Psoas muscle (tissue), 8 donors: Measurements from ENCODE around the gene EIF5A. TPM values are rescaled to one million over a fixed set of nuclear protein-coding genes. Genes with fewer than 3 reads are reported as not detected.

Experiments used
- ATAC-seq, 4 donors: fragments of 200-7000 bp; cut with Tn5 transposase; one replicate each; pipeline ENCODE4 v1.9.1; 2020; ENCODE audit warnings: moderate library complexity in 3 of 4, mild to moderate bottlenecking in 2 of 4
- DNase-seq, 2 donors: peaks; one replicate each; pipeline ENCODE4 v3.0.0-alpha.2; 2020
- H3K27ac ChIP-seq: fragments of 200-600 bp; one replicate; pipeline ENCODE4 v1.8.0; 2022
- H3K27me3 ChIP-seq, 3 donors: fragments of 200-600 bp in 1 of 3; one replicate each; pipeline versions ENCODE4 v1.6.1 to v1.8.0; 2013 to 2022; ENCODE audit warnings: low read length in 2 of 3, mild to moderate bottlenecking in 2 of 3, moderate library complexity in 1 of 3; ENCODE audit not compliant: insufficient read depth in 3 of 3
- H3K36me3 ChIP-seq, 2 donors: fragments of 200-600 bp in 1 of 2; one replicate each; pipeline versions ENCODE4 v1.6.1 to v1.8.0; 2013 to 2022; ENCODE audit warnings: low read depth in 1 of 2, mild to moderate bottlenecking in 1 of 2, moderate library complexity in 1 of 2; ENCODE audit not compliant: insufficient read depth in 1 of 2
- H3K4me1 ChIP-seq: fragments of 200-600 bp; one replicate; pipeline ENCODE4 v1.8.0; 2022
- H3K4me3 ChIP-seq: fragments of 200-600 bp; one replicate; pipeline ENCODE4 v1.8.0; 2022; ENCODE audit warnings: mild to moderate bottlenecking
- H3K9me3 ChIP-seq: fragments of 200-600 bp; one replicate; pipeline ENCODE4 v1.8.0; 2022
- WGBS, 3 donors: extraction: QIAGEN DNeasy Blood & Tissue Kit; methylation state at CpG; one replicate each; pipeline versions ENCODE4 v1.1.6 to v1.1.7; 2013; 5-methylcytosine and 5-hydroxymethylcytosine counted together
- intact Hi-C, 2 donors: fragments of 100-400 bp; cut with DNase I; formaldehyde crosslinking; loops; one replicate each; pipeline versions ENCODE4 v1.11.0 to v1.14.2; 2022
- polyA plus RNA-seq, 3 donors: library from polyadenylated mRNA; stranded (reverse); fragments of 200-250 nt; gene quantifications; one replicate each; pipeline ENCODE4 v1.2.3, GENCODE V29; 2013
- total RNA-seq, 4 donors: library from RNA; stranded (reverse); fragmentation: NEBNext Ultra II Directional in 2 of 4; extraction: Animal tissue kit (Norgen Biotek cat#: 25700) in 2 of 4; gene quantifications; one replicate each; pipeline versions ENCODE4 v1.2.1 to v1.2.4, GENCODE V29; 2021 to 2023
- TF ChIP-seq, protein P1 (sequence below): fragments of 200-600 bp; IDR thresholded peaks from one replicate; pipeline ENCODE4 v1.8.0; 2022; ENCODE audit warnings: antibody characterized with exemption
- donor health status: healthy with polysubstance abuse.
- donor health status: DM: no; HTN: no; CAD: no; lungs with moderate emphysema.
- donor health status: Bipolar disorder and iron deficiency.
- donor health status: healthy.
- donor health status: DM: yes; HTN: yes; CAD: no.
- donor health status: DM: no; HTN: no; CAD: no.
- donor health status: DM: no; HTN: no; CAD: no.
- donor health status: DM: yes; HTN: yes; CAD: no.

Gene EIF5A
- total and polyA plus RNA-seq, 7 donors, result 293 to 1,107 (median 518) TPM

GRCh38 chr17:7293816-7294613 is 13.4 kb upstream of the EIF5A start:
- H3K9me3 ChIP-seq, result no peaks in the 10 kb centered on the region
- ATAC-seq (no peak), DNase-seq (no peak)
- peak overlapping the region; percentile 58 for H3K4me3 ChIP-seq
- H3K36me3 ChIP-seq, result no peaks in the 10 kb centered on the region
- H3K27ac ChIP-seq, result peak overlapping the region; percentile 91
- WGBS, 3 donors, result 4 to 7% (median 6%) methylated on average over 28 to 75 of the region's 75 CpGs
- H3K4me1 ChIP-seq, result peaks cover 40% of the 10 kb centered on the region
- H3K27me3 ChIP-seq, result peaks cover 0 to 9% (median 0%) of the 10 kb centered on the region in 3 donors
- intact Hi-C loops, result no loop called here
- TF ChIP-seq, protein P1, sequence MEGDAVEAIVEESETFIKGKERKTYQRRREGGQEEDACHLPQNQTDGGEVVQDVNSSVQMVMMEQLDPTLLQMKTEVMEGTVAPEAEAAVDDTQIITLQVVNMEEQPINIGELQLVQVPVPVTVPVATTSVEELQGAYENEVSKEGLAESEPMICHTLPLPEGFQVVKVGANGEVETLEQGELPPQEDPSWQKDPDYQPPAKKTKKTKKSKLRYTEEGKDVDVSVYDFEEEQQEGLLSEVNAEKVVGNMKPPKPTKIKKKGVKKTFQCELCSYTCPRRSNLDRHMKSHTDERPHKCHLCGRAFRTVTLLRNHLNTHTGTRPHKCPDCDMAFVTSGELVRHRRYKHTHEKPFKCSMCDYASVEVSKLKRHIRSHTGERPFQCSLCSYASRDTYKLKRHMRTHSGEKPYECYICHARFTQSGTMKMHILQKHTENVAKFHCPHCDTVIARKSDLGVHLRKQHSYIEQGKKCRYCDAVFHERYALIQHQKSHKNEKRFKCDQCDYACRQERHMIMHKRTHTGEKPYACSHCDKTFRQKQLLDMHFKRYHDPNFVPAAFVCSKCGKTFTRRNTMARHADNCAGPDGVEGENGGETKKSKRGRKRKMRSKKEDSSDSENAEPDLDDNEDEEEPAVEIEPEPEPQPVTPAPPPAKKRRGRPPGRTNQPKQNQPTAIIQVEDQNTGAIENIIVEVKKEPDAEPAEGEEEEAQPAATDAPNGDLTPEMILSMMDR, result no peak

- H3K27ac ChIP-seq, result peak within 1 kb of the TSS; percentile 91
- WGBS, 3 donors, result 2 to 6% (median 2%) methylated on average over 18 to 57 of the region's 57 CpGs
- intact Hi-C loops, result loop anchor here in 1 of 2 donors (5.0 kb wide), 1 partner anchor 247 kb away; no protein-coding TSS in a partner anchor
Observed at GRCh38 chr17:7294614-7295153, 12.7 kb upstream of the EIF5A start, which contains the start of gene YBX2. YBX2 (minus strand) TSS chr17:7294639; CDS start chr17:7294500, 139 bp downstream.

GRCh38 chr17:7295230-7296180 is 11.9 kb upstream of the EIF5A start:
- 67 to 69% (median 69%) methylated on average over 38 to 42 of the region's 42 CpGs for WGBS, 3 donors
- TF ChIP-seq, protein P1, result no peak
- peak overlapping the region; percentile 91 for H3K27ac ChIP-seq
- intact Hi-C loops, result loop anchor here (1.0 to 5.0 kb wide), 5 partner anchors 15 to 248 kb away; partner anchors contain the start of genes ELP5 (in 1 of the 2) and SLC2A4 (in 1 of the 2)
- ATAC-seq (peak in 1 of 4 donors; percentile 10), DNase-seq (no peak)
- H3K27me3 ChIP-seq, result peaks cover 0 to 9% (median 0%) of the 10 kb centered on the region in 3 donors
- H3K4me3 ChIP-seq, result peak overlapping the region; percentile 58
- no peaks in the 10 kb centered on the region for H3K9me3 ChIP-seq
- H3K36me3 ChIP-seq, result no peaks in the 10 kb centered on the region
- peaks cover 35% of the 10 kb centered on the region for H3K4me1 ChIP-seq

More at GRCh38 chr17:7294614-7295153, 12.7 kb upstream of the EIF5A start, which contains the start of gene YBX2:
- TF ChIP-seq, protein P1, result no peak
- peaks cover 0 to 9% (median 0%) of the 10 kb centered on the region in 3 donors for H3K27me3 ChIP-seq
- no peaks in the 10 kb centered on the region for H3K9me3 ChIP-seq
- DNase-seq (peak; percentile 81 to 93), ATAC-seq (peak; percentile 50 to 61 (median 51))
- peaks cover 40% of the 10 kb centered on the region for H3K4me1 ChIP-seq
- no peaks in the 10 kb centered on the region for H3K36me3 ChIP-seq
- H3K4me3 ChIP-seq, result peak within 1 kb of the TSS; percentile 58

DNA sequence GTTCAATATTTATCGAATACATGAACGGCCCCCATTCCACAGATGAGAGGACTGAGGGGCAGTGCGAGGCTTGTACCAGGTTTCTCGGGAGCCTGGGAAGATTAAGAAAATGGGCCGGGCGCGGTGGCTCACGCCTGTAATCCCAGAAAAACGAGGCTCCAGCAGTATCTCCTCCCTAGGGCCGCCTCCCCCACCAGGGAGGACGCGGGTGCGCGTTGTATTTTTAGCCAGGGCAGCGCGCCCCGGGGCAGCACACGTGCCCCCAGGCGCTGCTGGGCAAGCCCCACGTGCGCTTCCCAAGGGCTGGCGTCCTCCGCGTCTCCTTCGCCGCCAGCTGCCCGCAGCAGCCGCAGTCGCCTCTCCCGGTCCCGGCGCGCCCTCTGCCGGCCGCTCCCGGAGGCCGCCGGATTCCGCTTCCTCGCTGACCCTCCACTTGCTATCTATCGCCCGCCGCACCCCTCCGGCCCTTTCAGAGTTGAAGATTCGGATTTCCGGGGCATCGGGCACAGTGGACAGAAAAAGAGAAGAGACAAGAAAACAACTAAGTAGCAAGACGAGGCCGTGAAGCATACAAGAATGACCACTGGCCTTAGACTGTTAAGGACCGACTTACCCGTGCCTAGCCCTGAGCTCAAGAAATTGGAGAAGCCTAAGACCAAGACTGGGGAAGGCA is 11.1 kb upstream of the EIF5A start:
- WGBS, 3 donors, result 1 to 3% (median 2%) methylated on average over 51 of the region's 51 CpGs
- DNase-seq (peak; percentile 90 to 95), ATAC-seq (peak; percentile 82 to 92 (median 83))
- intact Hi-C loops, result loop anchor here (1.0 to 5.0 kb wide), 5 partner anchors 16 to 249 kb away; partner anchors contain the start of genes ELP5 (in 1 of the 2) and SLC2A4 (in 1 of the 2)
- Histone ChIP-seq H3K36me3 (no peaks in the 10 kb centered on the region), H3K4me1 (peaks cover 27% of the 10 kb centered on the region), H3K27me3 (peaks cover 0 to 9% (median 0%) of the 10 kb centered on the region in 3 donors), H3K27ac (peak overlapping the region; percentile 91), H3K4me3 (peak overlapping the region; percentile 43), H3K9me3 (no peaks in the 10 kb centered on the region)
- TF ChIP-seq, protein P1, result peak; percentile 98
